Right lung (tissue), 10 donors: Measurements from ENCODE around the gene RASL10B. TPM values are rescaled to one million over a fixed set of nuclear protein-coding genes. Genes with fewer than 3 reads are reported as not detected.
"Not testable (repeated sequence)": the region's sequence is repeated elsewhere in the genome, so short reads cannot be mapped to it uniquely, and the experiment has no call there.

Source experiments
- DNase-seq, 2 donors: peaks; one replicate each; pipeline ENCODE4 v3.0.0-alpha.2; 2013
- long read RNA-seq, 8 donors: transcript quantifications; one replicate each; lab custom pipeline, GENCODE V29; 2026
- polyA plus RNA-seq, 5 donors: library from polyadenylated mRNA; unstranded; fragments of 120-200 nt; gene quantifications; one replicate each; pipeline versions ENCODE4 v1.2.1 to v1.2.3, GENCODE V29; 2013; ENCODE audit warnings: inconsistent platforms in 1 of 5, low replicate concordance in 1 of 5; ENCODE audit not compliant: insufficient read length in 5 of 5, insufficient read depth in 1 of 5

The RASL10B gene, protein sequence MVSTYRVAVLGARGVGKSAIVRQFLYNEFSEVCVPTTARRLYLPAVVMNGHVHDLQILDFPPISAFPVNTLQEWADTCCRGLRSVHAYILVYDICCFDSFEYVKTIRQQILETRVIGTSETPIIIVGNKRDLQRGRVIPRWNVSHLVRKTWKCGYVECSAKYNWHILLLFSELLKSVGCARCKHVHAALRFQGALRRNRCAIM
- 1 to 10 TPM; 2.2 to 3.8 (median 3.0) TPM for polyA plus RNA-seq
- long read RNA-seq, donor 1, partial matches to known transcripts, result 0 of 2 reads
- long read RNA-seq, donor 1, other reads (novel, unspliced or antisense), result 0 of 2 reads
- long read RNA-seq, donor 2, result 0 reads
- long read RNA-seq, donor 3, result 0 reads
- long read RNA-seq, donor 4, result 0 reads
- long read RNA-seq, donor 5, partial matches to known transcripts, result 0 of 1 reads
- long read RNA-seq, donor 5, other reads (novel, unspliced or antisense), result 0 of 1 reads
- long read RNA-seq, donor 6, result 0 reads
- long read RNA-seq, donor 7, result 0 reads
- long read RNA-seq, donor 8, result 0 reads

DNA sequence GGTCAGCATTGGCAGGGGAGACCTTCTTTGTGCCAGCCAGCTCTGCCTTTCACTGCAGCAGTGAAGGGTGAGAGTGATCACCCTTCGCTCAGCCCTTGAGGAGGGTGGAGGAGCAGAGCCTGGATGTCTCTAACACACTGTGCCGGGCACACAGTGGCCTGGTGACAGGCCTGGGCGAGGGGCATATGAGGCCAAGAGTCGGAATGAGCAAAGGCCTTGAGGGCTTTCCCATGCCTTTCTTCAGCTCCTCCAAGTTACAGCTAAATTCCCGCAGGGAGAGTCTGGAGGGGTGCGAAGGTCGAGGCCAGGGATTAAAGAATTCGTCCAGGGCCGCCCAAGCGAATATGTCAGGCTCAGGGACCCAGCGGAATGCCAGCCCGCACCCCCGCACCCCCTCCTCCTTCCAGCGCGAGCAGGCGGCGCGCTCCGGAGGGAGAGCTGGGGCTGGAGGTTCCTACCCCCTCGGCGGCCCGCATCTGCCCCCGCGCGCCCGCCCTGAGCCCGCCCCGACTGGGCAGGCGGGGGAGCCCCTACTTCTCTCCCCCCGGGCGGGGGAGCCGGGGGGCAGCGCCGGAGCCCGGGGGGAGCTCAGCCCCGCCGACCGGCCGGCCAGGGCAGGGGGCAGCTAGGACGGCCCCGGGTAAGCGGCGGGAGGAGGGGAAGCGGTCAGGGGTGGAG lies at the start of gene RASL10B:
Gene RASL10B, plus strand, starts transcription at position 401 of the 678 bp plus-strand sequence. CDS start 3,546 bp downstream, outside the sequence.
- DNase-seq, result no peak

DNA sequence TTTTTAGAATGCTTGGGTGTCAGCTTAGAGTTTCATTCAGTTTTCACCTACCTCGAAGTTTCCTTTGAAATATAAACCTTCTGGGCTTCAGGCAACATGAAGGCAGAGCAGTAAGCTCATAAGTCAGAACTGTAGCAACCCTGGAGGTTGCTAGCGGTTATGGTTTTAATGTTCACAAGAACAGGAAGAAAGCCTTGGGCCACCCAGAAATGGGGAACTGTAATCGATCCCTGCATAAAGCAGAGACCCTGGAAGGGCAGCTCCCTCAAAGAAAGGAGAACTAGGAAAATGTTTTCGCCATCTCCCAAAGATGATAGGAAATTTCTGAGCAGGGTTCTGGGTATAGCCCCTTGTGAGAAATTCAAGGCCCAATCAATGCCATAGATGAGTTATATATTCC lies 47.8 kb upstream of the RASL10B start:
- DNase-seq, result no peak

DNA sequence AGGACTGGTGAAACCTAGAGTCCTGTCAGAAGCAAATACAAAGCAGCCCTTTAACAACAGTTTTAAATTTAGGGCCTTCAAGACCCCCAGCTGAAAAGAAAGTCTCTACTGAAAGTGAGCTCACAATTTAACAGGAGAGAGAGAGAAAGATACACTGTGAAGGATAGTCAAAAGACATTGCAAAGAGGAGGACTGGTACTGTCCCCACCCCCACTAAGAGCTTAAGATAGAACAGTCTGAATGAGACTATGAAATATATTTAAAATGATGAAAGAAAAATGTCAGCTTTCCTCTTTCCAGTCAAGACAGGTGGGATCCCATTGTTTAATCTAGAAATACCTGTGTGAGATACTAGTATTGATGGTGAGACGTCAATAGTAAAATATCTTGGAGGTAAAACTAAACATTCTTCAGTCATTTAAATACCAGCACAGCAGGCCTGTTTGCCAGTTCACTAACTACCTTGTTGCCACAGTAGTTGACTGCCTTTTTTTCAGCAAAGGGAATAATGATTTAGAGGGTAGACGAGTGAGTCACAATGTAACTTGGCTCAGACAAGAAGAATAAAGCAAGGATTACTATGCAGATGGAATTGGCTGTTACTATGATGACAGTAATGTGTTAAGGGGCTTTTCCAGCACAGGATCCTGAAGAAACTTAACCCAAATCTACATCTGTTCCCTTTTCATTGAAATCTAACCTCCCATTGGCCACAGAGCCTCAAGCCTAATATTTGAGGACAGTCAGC lies 47.2 kb upstream of the RASL10B start:
- no peak for DNase-seq

DNA sequence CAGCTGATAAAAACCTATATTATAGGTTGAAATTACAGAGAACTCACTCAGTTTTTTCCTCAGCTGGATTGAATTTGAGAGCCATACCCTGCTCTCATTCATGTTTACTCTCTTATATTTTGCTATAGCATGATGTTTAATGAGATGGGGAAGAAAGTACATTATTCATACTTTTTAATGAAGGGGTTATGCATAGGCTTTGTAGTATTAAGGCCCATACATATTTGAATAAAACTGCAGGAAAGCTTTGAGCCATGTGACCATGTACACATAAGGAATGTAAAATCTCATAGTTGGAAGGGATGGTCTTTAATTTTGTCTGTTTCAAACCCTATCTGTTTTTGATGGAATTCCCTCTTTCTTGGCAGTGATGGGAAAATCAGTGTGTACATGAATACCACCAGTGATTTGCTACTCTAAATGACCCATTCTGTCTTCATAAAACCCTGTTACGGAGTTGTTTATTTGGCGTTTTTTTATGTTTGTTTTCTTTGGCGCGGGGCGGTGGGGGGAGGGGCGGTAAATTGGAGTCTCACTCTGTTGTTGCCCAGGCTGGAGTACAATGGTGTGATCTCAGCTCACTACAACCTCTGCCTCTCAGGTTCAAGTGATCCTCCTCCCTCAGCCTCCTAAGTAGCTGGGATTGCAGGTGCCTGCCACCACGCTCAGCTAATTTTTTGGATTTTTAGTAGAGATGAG lies 38.8 kb upstream of the RASL10B start:
- DNase-seq, result no peak

DNA sequence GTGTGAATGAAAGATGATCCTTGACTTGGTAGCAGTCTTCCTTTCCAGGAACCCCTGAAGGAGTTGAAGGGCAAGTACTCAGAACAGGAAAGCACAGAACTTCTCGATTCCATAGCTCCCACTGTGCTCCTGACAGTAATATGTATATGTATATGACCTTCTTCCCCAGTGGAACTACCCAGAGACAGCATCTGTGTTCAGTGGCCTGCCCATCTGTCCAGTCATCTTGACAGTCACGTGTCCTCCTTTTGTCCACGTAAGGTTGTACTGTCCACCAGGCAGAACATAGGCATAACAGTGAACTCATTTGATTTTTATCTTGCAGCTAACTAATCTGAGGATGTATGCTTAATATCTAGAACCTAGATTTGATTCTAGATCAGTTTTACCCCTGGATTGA lies 37.8 kb upstream of the RASL10B start:
- DNase-seq, result no peak

DNA sequence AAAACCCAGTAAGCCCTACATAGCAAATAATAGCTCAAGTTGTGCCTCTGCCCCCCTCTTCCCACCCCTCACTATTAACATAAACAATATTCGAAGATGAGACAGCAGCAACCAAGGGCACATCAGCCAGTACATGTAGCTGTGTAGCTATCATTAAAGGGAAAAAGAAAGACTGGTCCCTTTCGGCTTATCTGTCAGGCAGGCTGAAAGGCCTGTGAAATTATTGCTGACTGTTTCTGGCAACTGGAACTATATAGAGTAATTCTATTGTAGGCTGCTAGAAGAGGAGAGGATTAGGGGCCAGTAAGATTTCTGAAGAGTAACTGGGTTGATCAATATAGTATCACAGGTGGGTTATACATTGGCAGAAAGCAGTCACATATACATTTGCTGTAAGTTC lies 36.5 kb upstream of the RASL10B start:
- no peak for DNase-seq

DNA sequence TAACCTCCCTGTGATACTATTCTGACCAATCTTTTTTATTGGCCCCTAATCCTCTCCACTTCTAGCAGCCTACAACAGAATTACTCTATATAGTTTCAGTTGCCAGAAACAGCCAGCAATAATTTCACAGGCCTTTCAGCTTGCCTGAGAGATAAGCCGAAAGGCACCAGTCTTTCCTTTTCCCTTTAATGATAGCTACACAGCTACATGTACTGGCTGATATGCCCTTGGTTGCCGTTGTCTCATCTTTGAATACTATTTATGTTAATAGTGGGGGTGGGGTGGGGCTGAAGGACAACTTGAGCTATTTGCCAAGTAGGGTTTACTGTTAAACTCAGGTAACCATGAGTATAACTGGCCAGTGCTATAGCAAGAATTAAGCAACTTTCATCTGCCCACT lies 35.8 kb upstream of the RASL10B start:
- DNase-seq, result no peak

DNA sequence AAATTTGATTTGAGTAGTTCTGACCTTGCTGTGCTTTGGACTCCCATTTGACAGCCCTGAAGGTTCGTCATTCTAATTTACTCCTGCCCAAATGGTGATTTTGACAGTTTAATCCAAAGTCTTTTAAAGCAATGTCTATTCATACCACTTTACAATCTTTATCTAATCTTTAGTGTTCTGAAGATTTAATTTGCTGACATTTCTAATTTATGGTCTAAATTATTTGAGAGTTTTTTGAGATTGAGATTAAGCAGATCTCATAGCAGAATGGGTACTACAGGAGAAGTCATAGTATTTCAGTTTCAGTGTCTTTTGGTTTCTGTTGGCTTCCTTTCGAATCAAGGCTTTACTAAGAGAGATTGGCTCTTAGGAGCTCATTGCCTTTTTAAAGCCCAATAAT lies 32.6 kb upstream of the RASL10B start:
- no peak for DNase-seq

DNA sequence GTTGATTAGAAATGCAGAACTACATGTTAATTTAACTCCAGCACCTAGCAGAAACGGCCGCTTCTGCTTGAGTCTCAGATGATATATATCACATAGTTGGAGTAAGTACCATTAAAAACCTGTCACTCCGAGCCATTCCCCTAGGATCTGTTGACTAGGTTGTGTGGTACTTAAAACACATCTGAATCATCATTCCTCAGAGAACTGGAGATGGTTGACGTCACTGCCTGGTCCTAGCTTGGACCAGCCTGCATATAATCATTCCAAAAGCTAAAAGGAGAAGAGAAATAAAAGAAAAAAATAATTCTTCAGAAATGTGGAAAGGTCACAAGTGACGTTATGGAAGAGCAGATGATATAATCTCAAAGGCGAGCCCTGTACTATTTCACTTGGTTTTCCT lies 31.3 kb upstream of the RASL10B start:
- no peak for DNase-seq

DNA sequence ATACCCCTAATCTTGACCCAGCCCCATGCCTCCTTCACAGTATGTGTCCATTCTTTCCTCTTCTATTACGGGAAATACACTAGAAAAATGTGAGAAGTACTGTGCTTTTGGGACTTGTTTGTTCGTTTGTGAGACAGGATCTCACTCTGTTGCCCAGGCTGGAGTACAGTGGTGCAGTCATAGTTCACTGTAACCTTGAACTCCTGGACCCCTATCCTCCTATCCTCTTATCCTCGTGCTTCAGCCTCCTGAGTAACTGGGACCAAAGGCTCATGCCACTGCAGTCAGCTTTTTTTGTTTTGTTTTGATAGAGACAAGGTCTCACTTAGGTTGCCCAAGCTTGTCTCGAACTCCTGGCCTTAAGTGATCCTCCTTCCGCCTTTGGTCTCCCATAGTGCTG lies 29.9 kb upstream of the RASL10B start:
- no peak for DNase-seq

DNA sequence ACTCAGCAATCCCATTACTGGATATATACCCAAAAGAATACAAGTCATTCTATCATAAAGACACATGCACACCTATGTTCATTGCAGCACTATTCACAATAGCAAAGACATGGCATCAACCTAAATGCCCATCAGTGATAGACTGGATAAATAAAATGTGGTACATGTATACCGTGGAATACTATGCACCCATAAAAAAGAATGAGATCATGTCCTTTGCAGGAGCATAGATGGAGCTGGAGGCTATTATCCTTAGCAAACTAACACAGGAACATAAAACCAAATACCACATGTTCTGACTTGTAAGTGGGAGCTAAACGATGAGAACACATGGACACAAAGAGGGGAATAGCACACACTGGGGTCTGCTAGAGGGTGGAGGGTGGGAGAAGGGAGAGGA lies 28.1 kb upstream of the RASL10B start:
- not testable (repeated sequence) for DNase-seq

DNA sequence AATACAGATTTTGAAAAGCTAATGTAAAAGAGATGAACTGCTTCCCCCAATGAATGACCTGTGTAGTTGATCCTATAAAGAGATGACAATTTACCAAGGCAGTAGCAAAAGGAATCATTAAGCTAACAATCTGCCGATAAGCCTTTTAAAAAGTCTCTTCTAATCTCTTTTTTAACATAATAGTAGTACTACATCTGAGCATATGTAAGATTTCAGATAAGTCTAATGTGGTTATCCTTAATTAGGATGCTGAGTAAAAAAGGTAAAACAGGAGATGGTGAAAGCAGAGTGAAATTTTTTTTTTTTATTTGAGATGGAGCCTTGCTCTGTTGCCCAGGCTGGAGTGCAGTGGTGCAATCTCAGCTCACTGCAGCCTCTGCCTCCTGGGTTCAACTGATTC lies 26.2 kb upstream of the RASL10B start:
- DNase-seq, result no peak

DNA sequence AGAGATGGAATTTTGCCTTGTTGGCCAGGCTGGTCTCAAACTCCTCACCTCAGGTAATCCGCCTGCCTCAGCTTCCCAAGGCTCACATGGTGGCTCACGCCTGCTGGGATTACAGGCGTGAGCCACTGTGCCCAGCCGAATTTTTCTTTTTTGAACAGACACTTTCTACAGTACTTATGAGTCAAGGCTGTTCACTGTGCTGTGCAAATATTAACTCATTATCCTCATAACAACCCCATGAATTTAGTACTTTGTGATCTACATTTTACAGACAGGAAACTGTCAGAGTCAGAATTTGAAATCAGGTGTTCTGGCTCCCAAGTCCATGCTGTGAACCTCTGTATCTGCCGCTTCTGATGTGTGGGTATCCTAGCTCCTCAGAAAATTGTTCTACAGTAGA lies 25.7 kb upstream of the RASL10B start:
- DNase-seq, result no peak

DNA sequence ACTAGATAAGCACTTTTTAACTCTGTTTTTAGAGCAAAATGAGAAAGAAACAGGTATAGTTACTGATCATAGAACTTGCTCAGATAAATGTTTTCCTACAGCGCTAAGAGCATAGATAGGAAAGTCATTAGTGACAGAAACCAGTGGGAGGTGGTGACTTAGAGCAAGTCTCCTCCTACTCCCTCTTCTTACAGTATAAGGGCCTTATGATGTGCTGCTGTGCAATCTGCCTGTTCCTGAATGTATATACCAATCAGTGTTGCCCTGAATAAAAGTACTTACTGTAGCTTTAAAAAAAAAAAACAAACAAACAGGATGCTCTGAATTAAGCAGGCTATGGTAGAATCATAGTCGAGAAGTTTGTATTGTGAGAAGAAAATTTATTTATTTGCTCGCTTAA lies 23.3 kb upstream of the RASL10B start:
- no peak for DNase-seq

DNA sequence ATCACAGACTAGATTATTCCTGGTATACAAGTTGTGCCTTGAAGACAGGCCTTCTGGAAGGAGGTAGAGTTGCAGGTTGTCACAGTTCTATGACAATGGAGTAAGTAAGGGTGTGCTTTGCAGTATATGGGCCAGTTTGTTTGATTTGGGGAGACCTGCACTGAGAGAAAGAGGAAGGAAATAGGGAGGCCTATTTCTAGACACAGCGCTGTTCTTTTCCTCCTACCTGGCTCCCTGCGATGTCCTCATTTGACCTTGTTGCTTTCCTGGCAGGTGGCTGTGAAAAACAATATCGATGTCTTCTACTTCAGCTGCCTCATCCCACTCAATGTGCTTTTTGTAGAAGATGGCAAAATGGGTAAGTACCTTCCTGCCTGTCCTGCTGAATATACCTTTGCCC lies 22.5 kb upstream of the RASL10B start:
- no peak for DNase-seq

DNA sequence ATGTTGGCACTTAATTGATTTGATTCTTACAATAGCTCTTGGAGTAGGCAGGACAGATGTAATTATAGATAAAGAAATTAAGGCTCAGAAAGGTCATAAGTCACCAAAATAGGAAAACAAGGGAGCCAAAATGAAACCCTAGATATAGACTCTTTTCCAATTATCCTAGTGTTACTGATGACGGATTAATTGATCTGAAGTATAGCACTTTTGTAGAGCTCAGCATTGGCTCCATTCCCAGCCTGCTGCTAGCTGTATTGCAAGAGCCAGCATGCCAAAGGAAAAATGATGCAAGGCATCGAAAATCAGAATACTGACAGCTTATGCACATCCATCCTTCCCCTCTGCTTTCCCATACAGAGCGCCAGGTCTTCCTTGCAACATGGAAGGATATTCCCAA lies 21.6 kb upstream of the RASL10B start:
- DNase-seq, result no peak

DNA sequence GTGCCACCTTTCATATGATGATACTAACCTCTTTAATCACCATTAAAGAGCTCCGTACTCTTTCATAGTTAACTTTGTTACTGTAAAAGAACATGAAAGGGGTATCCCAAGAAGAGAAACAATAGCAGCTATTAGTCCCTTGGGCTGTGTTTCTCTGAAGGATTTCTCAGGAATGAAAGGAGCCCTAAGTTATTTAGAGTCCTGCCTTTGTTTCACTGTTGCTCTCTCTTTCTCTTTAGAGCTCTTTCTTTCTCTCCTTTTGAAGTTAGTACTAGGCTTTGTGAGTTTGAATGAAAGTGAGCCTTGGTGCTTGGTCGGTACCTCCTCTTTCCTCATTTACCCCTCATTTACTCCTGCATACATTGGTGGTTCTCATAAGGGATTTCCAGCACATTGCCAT lies 20.5 kb upstream of the RASL10B start:
- DNase-seq, result no peak

DNA sequence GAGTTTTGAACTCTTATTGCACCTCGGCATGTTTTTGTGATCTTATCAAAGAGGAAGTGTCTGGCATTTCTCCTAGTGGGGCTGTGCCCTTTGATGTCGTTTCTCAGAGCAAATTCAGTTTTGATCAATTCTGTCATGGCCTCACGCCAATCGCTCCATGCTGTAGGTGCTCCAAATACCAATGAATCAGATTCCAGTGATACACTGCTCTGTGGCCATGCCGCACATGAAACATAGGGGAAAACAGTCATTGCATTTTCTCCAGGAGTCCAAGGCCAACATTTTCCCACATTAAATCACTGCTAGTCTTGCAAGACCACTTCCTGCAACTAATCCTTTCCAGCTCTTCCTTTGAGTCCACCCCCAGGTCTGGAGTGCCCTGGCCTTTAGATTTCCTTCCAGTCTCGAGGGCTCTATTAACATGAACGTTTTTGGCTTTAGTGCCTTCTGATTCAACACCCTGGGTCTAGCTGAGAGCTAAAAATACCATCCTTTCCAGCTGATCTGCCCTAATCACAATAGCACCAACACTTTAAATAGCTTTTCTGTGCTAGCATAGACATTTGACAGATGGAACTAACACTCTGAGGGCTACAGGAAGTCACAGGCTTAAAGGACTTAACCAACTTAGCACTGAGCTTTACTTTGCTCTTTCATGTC lies 18.2 kb upstream of the RASL10B start:
- DNase-seq, result no peak

DNA sequence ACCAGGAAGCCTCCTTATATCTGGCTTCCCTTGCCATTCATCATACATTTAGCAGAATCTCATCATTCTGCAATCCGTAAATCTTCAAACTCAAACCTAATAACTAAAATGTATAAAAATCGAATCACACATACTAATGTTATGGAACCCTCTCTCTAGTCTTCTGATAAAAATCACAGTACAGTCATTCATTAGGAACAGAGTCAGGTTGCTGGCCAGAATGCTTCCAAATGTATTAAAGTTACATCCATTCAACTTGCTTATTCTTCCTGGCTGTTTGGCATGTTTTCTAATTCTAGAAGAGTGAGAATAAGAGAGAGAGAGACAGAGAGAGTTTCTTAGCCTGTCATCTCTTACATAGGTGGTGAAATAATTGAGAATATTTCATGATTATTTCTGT lies 16.5 kb upstream of the RASL10B start:
- no peak for DNase-seq

DNA sequence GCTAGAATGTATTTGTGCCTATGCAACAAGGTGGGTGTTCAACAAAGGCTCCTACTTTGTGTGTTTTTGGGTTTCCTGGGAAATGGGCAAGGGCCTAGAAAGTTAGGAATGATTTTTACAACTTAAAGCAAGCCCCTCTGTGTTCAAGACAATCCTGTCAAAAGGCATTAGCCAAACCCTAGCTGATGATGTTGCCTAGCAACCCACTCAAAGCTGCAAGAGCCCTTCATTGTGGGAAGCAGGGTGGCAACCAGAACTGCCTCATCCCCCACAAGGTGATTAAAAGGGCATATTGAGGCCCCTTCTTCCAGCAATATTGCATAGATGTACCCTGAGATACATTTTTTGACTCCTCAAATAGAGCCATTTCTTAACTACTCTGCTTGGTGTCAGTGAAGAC lies 16.0 kb upstream of the RASL10B start:
- DNase-seq, result no peak

DNA sequence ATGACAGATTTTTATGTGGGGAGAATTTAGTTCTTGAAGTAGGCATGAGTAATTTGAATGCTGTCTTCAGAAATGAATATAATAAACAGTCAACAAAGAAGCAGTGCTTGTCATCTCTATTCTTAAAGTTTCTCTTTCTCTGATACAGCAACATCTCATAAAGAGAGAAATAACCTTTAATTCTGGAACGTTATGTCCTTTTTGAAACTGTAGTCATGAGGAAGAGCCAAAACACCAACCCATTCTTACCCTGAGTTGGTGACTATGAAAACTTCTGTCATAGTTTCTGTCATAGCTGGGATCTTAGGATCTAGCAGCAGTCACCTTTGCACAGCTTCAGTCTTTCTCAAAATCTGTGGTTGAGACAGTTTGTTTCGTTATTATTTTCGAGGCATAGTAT lies 15.3 kb upstream of the RASL10B start:
- no peak for DNase-seq
